ENCODE measurements around the gene MAP3K4. TPM values are rescaled to one million over a fixed set of nuclear protein-coding genes. Genes with fewer than 3 reads are reported as not detected.

The MAP3K4 gene
- total and polyA plus RNA-seq, 2 of the 8 experiments (the other 6 are each of a cell fraction or from before 2014, with no cell fraction given), result 16.6 to 51.6 TPM

DNA sequence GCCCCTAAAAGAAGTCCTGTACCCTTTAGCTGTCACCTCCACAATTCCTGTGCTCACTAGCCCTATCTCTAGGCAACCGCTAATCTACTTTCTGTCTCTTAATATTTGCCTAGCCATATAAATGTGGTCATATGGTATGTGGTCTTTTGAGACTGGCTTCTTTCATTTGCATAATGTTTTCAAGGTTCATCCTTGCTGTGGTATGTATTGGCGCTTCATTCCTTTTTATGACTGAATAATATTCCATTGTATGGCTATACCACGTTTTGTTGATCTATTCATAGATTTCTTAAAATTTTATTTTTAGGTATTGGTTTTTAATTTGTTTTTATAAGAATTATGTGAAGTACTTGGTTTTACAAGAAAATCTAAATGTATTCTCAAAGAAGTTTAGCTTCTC is 70.0 kb downstream of the MAP3K4 start:
- DNase-seq (ENCODE audit: low read depth in 1 of 2, low spot score in 2 of 2) (no peak), FAIRE-seq (no peak)
- H3K4me2 ChIP-seq (ENCODE audit: insufficient read depth in 1 of 2, low read depth in 2 of 2, low read length in 2 of 2), result no peak overlapping the region
- no peak overlapping the region for H2BK5ac ChIP-seq (ENCODE audit: low read depth, low read length)
- H3K79me1 ChIP-seq (ENCODE audit: low read depth, low read length), result peaks cover 4% of the 10 kb centered on the region
- no peak overlapping the region for H3K56ac ChIP-seq (replicated peaks; ENCODE audit: insufficient read length, low read depth, low read length)
- peaks cover 0 to 23% of the 10 kb centered on the region in 2 experiments; a peak in 2 of 4 replicates for H3K79me2 ChIP-seq (ENCODE audit: control insufficient read depth in 1 of 2, insufficient read depth in 2 of 2, low read length in 2 of 2)
- no peaks in the 10 kb centered on the region for H3K27me3 ChIP-seq (replicated peaks in 1 of 4; ENCODE audit: control insufficient read depth in 3 of 4, extremely low read depth in 1 of 4, insufficient read depth in 3 of 4, low read length in 3 of 4)
- no peak overlapping the region for H2AK5ac ChIP-seq (ENCODE audit: low read depth, low read length)
- H3K4me1 ChIP-seq (replicated peaks in 1 of 4; ENCODE audit: control insufficient read depth in 3 of 4, insufficient read depth in 4 of 4, low read length in 3 of 4), result 0 out of 7 replicates have a peak, but pooled peaks cover 0 to 4% (median 0%) of the 10 kb centered on the region in 4 experiments
- no peak overlapping the region for H4K91ac ChIP-seq (replicated peaks; ENCODE audit: insufficient read length, low read length)
- H3K9me3 ChIP-seq (ENCODE audit: insufficient read depth in 2 of 2, low read depth in 1 of 2, low read length in 1 of 2), result no peaks in the 10 kb centered on the region
- no peaks in the 10 kb centered on the region for H4K20me1 ChIP-seq (replicated peaks in 1 of 2; ENCODE audit: control insufficient read depth in 1 of 2, insufficient read depth in 2 of 2, low read length in 2 of 2)
- H3K27ac ChIP-seq (ENCODE audit: low read depth, low read length), result no peak overlapping the region
- H4K5ac ChIP-seq (ENCODE audit: insufficient read length, low read depth, low read length), result no peak overlapping the region
- no peak overlapping the region for H3K9ac ChIP-seq (replicated peaks in 1 of 4; ENCODE audit: extremely low read depth in 1 of 4, low read depth in 3 of 4, low read length in 3 of 4)
- H2BK20ac ChIP-seq (ENCODE audit: low read length), result no peak overlapping the region
- no peak overlapping the region for H3K4ac ChIP-seq (replicated peaks; ENCODE audit: insufficient read length, low read depth, low read length)
- H3K23ac ChIP-seq (ENCODE audit: insufficient read length), result no peak overlapping the region
- no peak overlapping the region for H2BK12ac ChIP-seq (ENCODE audit: low read depth, low read length)
- H3K14ac ChIP-seq (ENCODE audit: insufficient read length), result no peak overlapping the region
- no peak overlapping the region for H4K8ac ChIP-seq (ENCODE audit: extremely low read depth, insufficient read depth, low read length)
- no peak overlapping the region for H3K18ac ChIP-seq (ENCODE audit: extremely low read depth, low read length)
- WGBS, 2 experiments (ENCODE audit: extremely low coverage in 1 of 2, insufficient coverage in 1 of 2, insufficient read length in 1 of 2, insufficient replicate concordance in 2 of 2, low coverage in 1 of 2, low lambda C conversion rate in 2 of 2, missing lambda C conversion rate in 1 of 2), result 94% methylated on average over 3 of the region's 3 CpGs; no CpG with 5 or more reads in 1 of the 2 experiments
- ChIA-PET CTCF (ENCODE audit: partially characterized antibody) (interaction anchor here (1.1 kb wide), 1 partner anchor 15 kb away, joined by 3 read pairs; no protein-coding TSS in a partner anchor), POLR2A (ENCODE audit: partially characterized antibody) (no interaction called here)
- no peak overlapping the region for H2AFZ ChIP-seq (ENCODE audit: low read length)
- no peaks in the 10 kb centered on the region for H3K36me3 ChIP-seq (ENCODE audit: control insufficient read depth in 2 of 4, insufficient read depth in 4 of 4, low read length in 3 of 4)
- H3K23me2 ChIP-seq (ENCODE audit: low read depth, low read length), result no peaks in the 10 kb centered on the region
- H2BK15ac ChIP-seq (ENCODE audit: low read length), result no peak overlapping the region
- no peak overlapping the region for H2BK120ac ChIP-seq (replicated peaks; ENCODE audit: low read depth, low read length)
- no peak overlapping the region for H3K4me3 ChIP-seq (ENCODE audit: extremely low read depth in 1 of 4, insufficient read depth in 2 of 4, low read depth in 3 of 4, low read length in 4 of 4)
- TF ChIP-seq EGR1 (IDR thresholded peaks at IDR 0.05; ENCODE audit: borderline replicate concordance, low read depth, low read length) (no peak), RBBP5 (IDR thresholded peaks at IDR 0.05; ENCODE audit: borderline replicate concordance, low read depth, low read length) (no peak), RAD21 (IDR thresholded peaks at IDR 0.05 in 1 of 2, conservative IDR thresholded peaks at IDR 0.05 in 1 of 2; ENCODE audit: low read depth in 2 of 2, low read length in 2 of 2) (no peak), NANOG (IDR thresholded peaks at IDR 0.05; ENCODE audit: insufficient read depth, low read depth, low read length, poor library complexity, severe bottlenecking) (no peak), YY1 (IDR thresholded peaks at IDR 0.05; ENCODE audit: low read depth, low read length) (no peak), CHD1 (IDR thresholded peaks at IDR 0.05; ENCODE audit: low read depth, low read length) (no peak), ASH2L (IDR thresholded peaks at IDR 0.05; ENCODE audit: low read length) (no peak), GTF2F1 (IDR thresholded peaks at IDR 0.05; ENCODE audit: borderline replicate concordance, low read depth, low read length) (no peak), RFX5 (IDR thresholded peaks at IDR 0.05; ENCODE audit: borderline replicate concordance, low read depth, low read length) (no peak), BCL11A (IDR thresholded peaks at IDR 0.05; ENCODE audit: low read depth in 2 of 2, low read length in 2 of 2) (no peak), SP4 (IDR thresholded peaks at IDR 0.05; ENCODE audit: low read length) (no peak)
- TF ChIP-seq, protein P1, sequence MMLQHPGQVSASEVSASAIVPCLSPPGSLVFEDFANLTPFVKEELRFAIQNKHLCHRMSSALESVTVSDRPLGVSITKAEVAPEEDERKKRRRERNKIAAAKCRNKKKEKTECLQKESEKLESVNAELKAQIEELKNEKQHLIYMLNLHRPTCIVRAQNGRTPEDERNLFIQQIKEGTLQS (IDR thresholded peaks at IDR 0.05; ENCODE audit: insufficient read depth, low read depth, low read length), result no peak
- TF ChIP-seq, protein P2, sequence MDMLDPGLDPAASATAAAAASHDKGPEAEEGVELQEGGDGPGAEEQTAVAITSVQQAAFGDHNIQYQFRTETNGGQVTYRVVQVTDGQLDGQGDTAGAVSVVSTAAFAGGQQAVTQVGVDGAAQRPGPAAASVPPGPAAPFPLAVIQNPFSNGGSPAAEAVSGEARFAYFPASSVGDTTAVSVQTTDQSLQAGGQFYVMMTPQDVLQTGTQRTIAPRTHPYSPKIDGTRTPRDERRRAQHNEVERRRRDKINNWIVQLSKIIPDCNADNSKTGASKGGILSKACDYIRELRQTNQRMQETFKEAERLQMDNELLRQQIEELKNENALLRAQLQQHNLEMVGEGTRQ (IDR thresholded peaks at IDR 0.05; ENCODE audit: low read length), result no peak
